ENCODE data around the gene COX6A1. TPM values are rescaled to one million over a fixed set of nuclear protein-coding genes. Genes with fewer than 3 reads are reported as not detected.

Gene COX6A1
- total and polyA plus RNA-seq, 2 donors = 443 to 494 TPM

DNA sequence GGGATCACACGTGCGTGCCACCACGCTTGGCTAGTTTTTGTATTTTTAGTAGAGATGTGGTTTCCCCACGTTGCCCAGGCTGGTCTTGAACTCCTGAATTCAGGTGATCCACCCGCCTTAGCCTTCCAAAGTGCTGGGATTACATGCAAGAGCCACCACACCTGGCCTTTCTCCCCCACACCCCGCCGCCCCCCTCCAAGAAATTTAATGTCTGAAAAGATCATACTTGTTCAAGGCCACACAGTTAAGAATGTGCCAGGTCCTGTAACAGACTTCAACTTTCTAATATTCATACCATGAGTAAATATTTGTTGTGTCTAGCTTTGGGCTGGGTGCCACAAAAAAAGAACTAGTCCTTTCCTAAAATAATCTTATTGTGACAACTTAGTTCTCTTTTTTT lies 17.4 kb downstream of the COX6A1 start:
- no peak overlapping the region for H3K4me3 ChIP-seq (ENCODE audit: low read length in 2 of 2)
- no peaks in the 10 kb centered on the region for H3K9me3 ChIP-seq (ENCODE audit: control insufficient read depth in 2 of 2, insufficient read depth in 1 of 2, low read length in 1 of 2)
- DNase-seq (ENCODE audit: low read depth in 6 of 9, low spot score in 9 of 9) = no peak
- H3K4me1 ChIP-seq (ENCODE audit: control insufficient read depth in 2 of 2, insufficient read depth in 2 of 2, low read length in 2 of 2) = no peaks in the 10 kb centered on the region
- H3K27ac ChIP-seq (ENCODE audit: low read depth in 1 of 2, low read length in 1 of 2) = no peak overlapping the region
- 97% methylated on average over 7 of the region's 7 CpGs for whole genome bisulfite sequencing
- H3K36me3 ChIP-seq (ENCODE audit: control insufficient read depth in 2 of 2, insufficient read depth in 2 of 2, low read length in 1 of 2) = peaks cover 64 to 69% of the 10 kb centered on the region in 2 donors
- H3K27me3 ChIP-seq (ENCODE audit: control insufficient read depth in 2 of 2, insufficient read depth in 1 of 2, low read length in 1 of 2) = no peaks in the 10 kb centered on the region

DNA sequence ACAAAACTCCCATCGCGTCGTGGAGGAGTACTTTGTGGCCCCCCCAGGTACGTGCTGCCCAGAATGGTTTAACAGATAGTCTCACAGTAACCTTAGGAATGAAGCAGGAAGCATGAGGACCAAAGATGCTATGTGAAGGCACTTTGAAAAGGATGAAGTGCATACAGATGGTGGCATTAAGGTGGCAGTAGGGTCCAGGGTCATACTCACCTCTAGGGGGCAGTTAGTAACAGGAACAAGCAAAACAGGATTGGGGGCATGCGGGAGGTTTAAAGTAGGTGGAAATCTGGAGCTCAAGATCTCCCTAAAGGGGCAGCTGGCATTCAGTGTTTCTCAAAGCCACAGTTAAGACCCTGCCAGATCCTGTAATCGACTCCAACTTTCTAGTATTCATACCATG lies 19.2 kb downstream of the COX6A1 start:
- H3K4me1 ChIP-seq (ENCODE audit: control insufficient read depth in 2 of 2, insufficient read depth in 2 of 2, low read length in 2 of 2) = no peaks in the 10 kb centered on the region
- WGBS = 97% methylated on average over 6 of the region's 6 CpGs
- H3K27ac ChIP-seq (ENCODE audit: low read depth in 1 of 2, low read length in 1 of 2) = no peak overlapping the region
- no peaks in the 10 kb centered on the region for H3K27me3 ChIP-seq (ENCODE audit: control insufficient read depth in 2 of 2, insufficient read depth in 1 of 2, low read length in 1 of 2)
- H3K36me3 ChIP-seq (ENCODE audit: control insufficient read depth in 2 of 2, insufficient read depth in 2 of 2, low read length in 1 of 2) = peaks cover 68 to 76% of the 10 kb centered on the region in 2 donors
- DNase-seq (ENCODE audit: low read depth in 6 of 9, low spot score in 9 of 9) = no peak
- H3K9me3 ChIP-seq (ENCODE audit: control insufficient read depth in 2 of 2, insufficient read depth in 1 of 2, low read length in 1 of 2) = no peaks in the 10 kb centered on the region
- no peak overlapping the region for H3K4me3 ChIP-seq (ENCODE audit: low read length in 2 of 2)

DNA sequence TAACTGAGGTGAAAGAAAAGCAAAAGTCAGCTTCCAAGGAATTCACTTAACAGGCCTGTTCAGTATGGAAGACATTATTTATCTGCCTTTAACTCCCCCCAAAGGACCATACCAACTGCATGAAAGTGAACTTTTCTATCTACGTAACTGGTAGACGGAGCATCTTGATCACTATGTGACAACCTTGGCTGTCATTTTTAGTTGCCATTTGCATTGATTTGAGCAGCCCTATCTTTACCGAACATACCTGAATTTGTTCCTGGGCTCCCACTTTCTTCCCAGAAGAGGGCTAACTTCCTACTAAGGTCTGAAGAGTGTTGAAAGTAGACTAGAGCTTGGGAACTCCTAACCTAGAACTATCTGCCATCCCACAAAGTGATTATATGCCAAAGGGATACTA lies 22.2 kb downstream of the COX6A1 start:
- no peak overlapping the region for H3K27ac ChIP-seq (ENCODE audit: low read depth in 1 of 2, low read length in 1 of 2)
- H3K9me3 ChIP-seq (ENCODE audit: control insufficient read depth in 2 of 2, insufficient read depth in 1 of 2, low read length in 1 of 2) = no peaks in the 10 kb centered on the region
- no peaks in the 10 kb centered on the region for H3K4me1 ChIP-seq (ENCODE audit: control insufficient read depth in 2 of 2, insufficient read depth in 2 of 2, low read length in 2 of 2)
- no peaks in the 10 kb centered on the region for H3K27me3 ChIP-seq (ENCODE audit: control insufficient read depth in 2 of 2, insufficient read depth in 1 of 2, low read length in 1 of 2)
- H3K36me3 ChIP-seq (ENCODE audit: control insufficient read depth in 2 of 2, insufficient read depth in 2 of 2, low read length in 1 of 2) = peaks cover 81 to 88% of the 10 kb centered on the region in 2 donors
- whole genome bisulfite sequencing = 97% methylated on average over 3 of the region's 3 CpGs
- DNase-seq (ENCODE audit: low read depth in 6 of 9, low spot score in 9 of 9) = no peak
- no peak overlapping the region for H3K4me3 ChIP-seq (ENCODE audit: low read length in 2 of 2)

DNA sequence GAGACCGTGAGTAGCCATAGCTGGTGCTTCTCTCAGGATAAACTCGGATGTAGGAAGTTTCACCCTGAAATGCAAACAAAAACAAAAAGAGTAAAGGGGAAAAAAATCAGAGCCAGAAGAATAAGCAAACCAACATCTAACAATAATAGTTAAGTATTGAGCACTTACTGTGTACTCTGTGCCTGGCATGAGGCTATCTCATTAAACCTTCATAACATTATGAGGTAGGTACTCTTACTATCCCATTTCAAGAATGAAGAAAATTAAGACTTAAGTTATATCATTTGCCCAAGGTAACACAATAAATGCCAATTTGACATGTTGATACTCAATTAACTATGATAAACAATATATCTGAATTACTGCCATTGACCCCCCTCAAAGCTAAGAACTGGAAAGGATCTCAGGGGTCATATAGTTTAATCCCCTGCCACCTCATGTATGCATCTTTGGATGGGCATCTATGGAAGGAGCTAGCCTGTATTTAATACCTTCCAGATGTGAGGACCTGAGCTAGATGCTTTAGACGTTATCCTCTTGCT lies 24.3 kb downstream of the COX6A1 start:
- no peaks in the 10 kb centered on the region for H3K27me3 ChIP-seq (ENCODE audit: control insufficient read depth in 2 of 2, insufficient read depth in 1 of 2, low read length in 1 of 2)
- no peak overlapping the region for H3K4me3 ChIP-seq (ENCODE audit: low read length in 2 of 2)
- H3K9me3 ChIP-seq (ENCODE audit: control insufficient read depth in 2 of 2, insufficient read depth in 1 of 2, low read length in 1 of 2) = no peaks in the 10 kb centered on the region
- H3K27ac ChIP-seq (ENCODE audit: low read depth in 1 of 2, low read length in 1 of 2) = no peak overlapping the region
- DNase-seq (ENCODE audit: low read depth in 6 of 9, low spot score in 9 of 9) = no peak
- 98% methylated on average over 3 of the region's 3 CpGs for WGBS
- H3K36me3 ChIP-seq (ENCODE audit: control insufficient read depth in 2 of 2, insufficient read depth in 2 of 2, low read length in 1 of 2) = peaks cover 80 to 94% of the 10 kb centered on the region in 2 donors
- peaks cover 0 to 2% of the 10 kb centered on the region in 2 donors for H3K4me1 ChIP-seq (ENCODE audit: control insufficient read depth in 2 of 2, insufficient read depth in 2 of 2, low read length in 2 of 2)

DNA sequence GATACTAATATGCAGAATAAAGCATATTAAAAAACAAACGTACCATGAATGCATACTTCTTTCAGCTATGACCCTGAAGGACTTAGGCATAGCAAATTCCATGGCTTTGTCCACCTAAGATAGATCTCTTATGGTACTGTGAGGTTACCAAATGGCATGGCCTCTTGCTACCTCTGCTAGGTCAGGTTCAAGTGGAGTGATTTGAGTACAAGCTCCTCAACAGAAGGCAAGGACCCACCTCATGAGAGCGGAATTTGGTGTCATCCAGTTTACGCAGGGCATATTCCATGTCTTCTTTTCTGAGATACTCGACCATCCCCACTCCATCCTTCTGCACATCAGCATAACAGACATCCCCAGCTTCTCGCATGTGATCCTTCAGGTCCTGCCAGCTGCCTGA lies 25.8 kb downstream of the COX6A1 start:
- no peak for DNase-seq (ENCODE audit: low read depth in 6 of 9, low spot score in 9 of 9)
- Histone ChIP-seq H3K4me3 (ENCODE audit: low read length in 2 of 2) (no peak overlapping the region), H3K9me3 (ENCODE audit: control insufficient read depth in 2 of 2, insufficient read depth in 1 of 2, low read length in 1 of 2) (no peaks in the 10 kb centered on the region), H3K36me3 (ENCODE audit: control insufficient read depth in 2 of 2, insufficient read depth in 2 of 2, low read length in 1 of 2) (peaks cover 67 to 86% of the 10 kb centered on the region in 2 donors), H3K4me1 (ENCODE audit: control insufficient read depth in 2 of 2, insufficient read depth in 2 of 2, low read length in 2 of 2) (peaks cover 9 to 12% of the 10 kb centered on the region in 2 donors), H3K27me3 (ENCODE audit: control insufficient read depth in 2 of 2, insufficient read depth in 1 of 2, low read length in 1 of 2) (no peaks in the 10 kb centered on the region), H3K27ac (ENCODE audit: low read depth in 1 of 2, low read length in 1 of 2) (no peak overlapping the region)
- WGBS = 98% methylated on average over 5 of the region's 5 CpGs

DNA sequence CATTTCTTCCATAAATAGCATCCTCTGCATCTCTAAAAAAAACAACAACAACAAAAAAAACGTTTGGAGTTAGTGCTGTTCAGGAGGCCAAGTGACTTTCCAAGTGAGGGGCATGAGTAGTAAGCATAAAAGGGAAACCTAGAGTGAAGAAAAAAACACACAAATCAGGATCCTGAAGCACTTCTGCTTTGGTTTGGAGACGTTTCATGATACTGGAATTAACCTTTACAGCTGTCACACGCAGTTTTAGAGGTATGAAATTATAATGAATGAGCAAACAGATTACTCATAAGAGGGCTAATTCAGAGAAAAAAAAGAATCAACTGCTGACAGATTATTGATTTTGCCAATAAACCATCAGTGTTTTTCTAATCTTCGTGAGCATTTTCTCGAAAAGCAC lies 27.8 kb downstream of the COX6A1 start:
- Histone ChIP-seq H3K36me3 (ENCODE audit: control insufficient read depth in 2 of 2, insufficient read depth in 2 of 2, low read length in 1 of 2) (peaks cover 49 to 70% of the 10 kb centered on the region in 2 donors), H3K27ac (ENCODE audit: low read depth in 1 of 2, low read length in 1 of 2) (no peak overlapping the region), H3K4me3 (ENCODE audit: low read length in 2 of 2) (no peak overlapping the region), H3K9me3 (ENCODE audit: control insufficient read depth in 2 of 2, insufficient read depth in 1 of 2, low read length in 1 of 2) (no peaks in the 10 kb centered on the region), H3K4me1 (ENCODE audit: control insufficient read depth in 2 of 2, insufficient read depth in 2 of 2, low read length in 2 of 2) (peaks cover 14 to 20% of the 10 kb centered on the region in 2 donors), H3K27me3 (ENCODE audit: control insufficient read depth in 2 of 2, insufficient read depth in 1 of 2, low read length in 1 of 2) (no peaks in the 10 kb centered on the region)
- WGBS = 77% methylated on average over 5 of the region's 5 CpGs
- DNase-seq (ENCODE audit: low read depth in 6 of 9, low spot score in 9 of 9) = no peak

DNA sequence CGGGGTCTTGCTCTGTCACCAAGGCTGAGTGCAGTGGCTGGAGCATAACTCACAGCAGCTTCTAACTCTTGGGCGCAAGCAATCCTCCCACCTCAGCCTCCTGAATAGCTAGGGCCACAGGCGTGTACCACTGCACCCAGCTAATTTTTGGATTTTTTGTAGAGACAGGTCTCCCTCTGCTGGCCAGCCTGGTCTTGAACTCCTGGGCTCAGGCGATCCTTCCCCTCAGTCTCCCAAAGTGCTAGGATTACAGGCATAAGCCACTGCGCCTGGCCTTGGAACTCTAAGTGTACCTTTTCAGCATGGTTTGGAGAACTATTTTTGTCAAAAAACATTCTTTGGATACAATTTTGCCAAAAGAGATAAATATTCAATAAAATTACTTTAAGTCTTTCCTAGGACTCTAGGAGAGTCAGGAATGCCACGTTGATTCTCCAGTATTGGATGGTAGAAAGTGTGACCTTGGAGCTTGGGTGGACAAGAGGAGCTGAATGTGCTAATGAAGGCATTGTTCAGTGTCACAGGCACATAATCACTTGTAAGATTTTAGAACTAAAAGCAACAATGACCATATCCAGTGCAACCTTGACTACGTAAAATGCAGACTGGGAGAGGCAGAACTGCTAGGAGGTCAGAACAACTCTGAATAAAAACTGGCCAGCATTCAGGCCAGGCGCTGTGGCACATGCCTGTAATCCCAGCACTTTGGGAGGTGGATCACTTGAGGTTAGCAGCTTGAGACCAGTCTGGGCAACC lies 28.8 kb downstream of the COX6A1 start:
- Histone ChIP-seq H3K27ac (ENCODE audit: low read depth in 1 of 2, low read length in 1 of 2) (no peak overlapping the region), H3K36me3 (ENCODE audit: control insufficient read depth in 2 of 2, insufficient read depth in 2 of 2, low read length in 1 of 2) (peaks cover 45 to 60% of the 10 kb centered on the region in 2 donors), H3K4me3 (ENCODE audit: low read length in 2 of 2) (no peak overlapping the region), H3K27me3 (ENCODE audit: control insufficient read depth in 2 of 2, insufficient read depth in 1 of 2, low read length in 1 of 2) (no peaks in the 10 kb centered on the region), H3K4me1 (ENCODE audit: control insufficient read depth in 2 of 2, insufficient read depth in 2 of 2, low read length in 2 of 2) (peaks cover 14 to 22% of the 10 kb centered on the region in 2 donors), H3K9me3 (ENCODE audit: control insufficient read depth in 2 of 2, insufficient read depth in 1 of 2, low read length in 1 of 2) (no peaks in the 10 kb centered on the region)
- DNase-seq (ENCODE audit: low read depth in 6 of 9, low spot score in 9 of 9) = peak in 3 of 9 donors; percentile 17 to 42 (median 28)
- WGBS = 83% methylated on average over 8 of the region's 8 CpGs

DNA sequence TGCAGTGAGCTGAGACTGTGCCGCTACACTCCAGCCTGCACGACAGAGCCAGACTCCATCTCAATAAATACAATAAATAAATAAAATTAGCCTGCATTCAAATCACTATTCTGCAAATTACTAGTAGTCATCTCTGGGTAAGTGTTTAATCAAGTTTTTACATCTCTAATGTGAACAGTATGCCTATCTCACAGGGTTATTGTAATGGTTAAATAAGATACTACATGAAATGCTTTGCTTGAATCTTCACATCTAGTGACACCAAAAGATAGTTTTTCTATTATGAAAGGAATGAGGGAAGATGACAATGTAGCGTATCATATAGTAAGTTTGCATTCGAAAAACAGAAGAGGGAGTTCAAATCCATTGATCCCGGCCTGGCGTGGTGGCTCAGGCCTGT lies 29.5 kb downstream of the COX6A1 start:
- WGBS = 98% methylated on average over 6 of the region's 6 CpGs
- no peak for DNase-seq (ENCODE audit: low read depth in 6 of 9, low spot score in 9 of 9)
- H3K36me3 ChIP-seq (ENCODE audit: control insufficient read depth in 2 of 2, insufficient read depth in 2 of 2, low read length in 1 of 2) = peaks cover 39 to 53% of the 10 kb centered on the region in 2 donors
- no peaks in the 10 kb centered on the region for H3K9me3 ChIP-seq (ENCODE audit: control insufficient read depth in 2 of 2, insufficient read depth in 1 of 2, low read length in 1 of 2)
- H3K4me3 ChIP-seq (ENCODE audit: low read length in 2 of 2) = no peak overlapping the region
- H3K27ac ChIP-seq (ENCODE audit: low read depth in 1 of 2, low read length in 1 of 2) = no peak overlapping the region
- H3K4me1 ChIP-seq (ENCODE audit: control insufficient read depth in 2 of 2, insufficient read depth in 2 of 2, low read length in 2 of 2) = peaks cover 14 to 22% of the 10 kb centered on the region in 2 donors
- H3K27me3 ChIP-seq (ENCODE audit: control insufficient read depth in 2 of 2, insufficient read depth in 1 of 2, low read length in 1 of 2) = no peaks in the 10 kb centered on the region

DNA sequence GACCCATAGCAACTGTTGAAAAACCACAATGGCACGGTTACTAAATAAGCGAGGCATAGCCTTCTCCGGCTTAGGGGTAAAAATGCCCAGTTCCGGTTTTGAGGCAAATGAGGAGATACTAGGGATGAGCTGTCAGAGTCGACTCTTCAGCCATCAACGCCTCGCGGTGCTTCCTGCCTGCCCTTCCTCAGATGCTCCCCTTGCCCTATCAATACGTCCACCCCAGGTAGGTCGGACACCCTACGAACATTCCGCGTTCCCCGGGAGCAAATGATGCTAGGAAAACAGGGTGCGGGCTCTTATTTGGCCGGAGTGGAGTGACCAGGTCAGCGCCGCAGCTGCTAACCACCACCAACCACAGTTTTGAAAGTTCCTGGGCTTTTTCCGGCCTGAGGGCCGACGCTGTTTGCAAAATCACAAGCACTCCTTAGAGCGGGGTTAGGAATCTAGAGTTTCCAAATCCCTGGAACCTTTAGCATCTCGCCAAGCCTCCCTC lies 30.5 kb downstream of the COX6A1 start:
- Histone ChIP-seq H3K9me3 (ENCODE audit: control insufficient read depth in 2 of 2, insufficient read depth in 1 of 2, low read length in 1 of 2) (no peaks in the 10 kb centered on the region), H3K4me1 (ENCODE audit: control insufficient read depth in 2 of 2, insufficient read depth in 2 of 2, low read length in 2 of 2) (peaks cover 14 to 22% of the 10 kb centered on the region in 2 donors)

More for the DNA sequence above, 30.5 kb downstream of the COX6A1 start:
- Histone ChIP-seq H3K36me3 (ENCODE audit: control insufficient read depth in 2 of 2, insufficient read depth in 2 of 2, low read length in 1 of 2) (peaks cover 30 to 44% of the 10 kb centered on the region in 2 donors), H3K27ac (ENCODE audit: low read depth in 1 of 2, low read length in 1 of 2) (peak overlapping the region; percentile 94 to 96), H3K27me3 (ENCODE audit: control insufficient read depth in 2 of 2, insufficient read depth in 1 of 2, low read length in 1 of 2) (no peaks in the 10 kb centered on the region), H3K4me3 (ENCODE audit: low read length in 2 of 2) (peak overlapping the region; percentile 67 to 91)
- WGBS = 4% methylated on average over 23 of the region's 23 CpGs
- DNase-seq (ENCODE audit: low read depth in 6 of 9, low spot score in 9 of 9) = peak in 2 of 9 donors; percentile 12 to 37
